Hepatocyte (in vitro differentiated cells): Measurements from ENCODE around the gene SERPINA12. TPM values are rescaled to one million over a fixed set of nuclear protein-coding genes. Genes with fewer than 3 reads are reported as not detected.

Experiments used
- DNase-seq: peaks from one replicate; pipeline ENCODE4 v3.0.0-alpha.2; 2016; ENCODE audit warnings: low spot score
- H2AFZ ChIP-seq: fragments of 200-600 bp; sonication (generic); 2 replicates; pipeline ENCODE4 v1.6.0; 2016; ENCODE audit warnings: antibody characterized with exemption, mild to moderate bottlenecking
- H3K27ac ChIP-seq: fragments of 200-600 bp; sonication (generic); 2 replicates; pipeline ENCODE4 v1.5.1; 2016; ENCODE audit warnings: mild to moderate bottlenecking
- H3K27me3 ChIP-seq: fragments of 200-600 bp; sonication (generic); 2 replicates; pipeline ENCODE4 v1.6.1; 2016
- H3K36me3 ChIP-seq: fragments of 200-600 bp; sonication (generic); replicated peaks from 2 replicates; pipeline ENCODE4 v1.5.1; 2016; ENCODE audit warnings: low read depth; ENCODE audit not compliant: insufficient read depth
- H3K4me1 ChIP-seq: fragments of 200-600 bp; sonication (generic); 2 replicates; pipeline ENCODE4 v1.5.1; 2016; ENCODE audit warnings: mild to moderate bottlenecking, moderate library complexity; ENCODE audit not compliant: insufficient read depth
- H3K4me2 ChIP-seq: fragments of 200-600 bp; sonication (generic); 2 replicates; pipeline ENCODE4 v1.6.0; 2016
- H3K4me3 ChIP-seq: fragments of 200-600 bp; sonication (generic); 2 replicates; pipeline ENCODE4 v1.5.1; 2016; ENCODE audit warnings: mild to moderate bottlenecking
- H3K79me2 ChIP-seq: fragments of 200-600 bp; sonication (generic); 2 replicates; pipeline ENCODE4 v1.6.0; 2017; ENCODE audit warnings: mild to moderate bottlenecking
- H3K9me2 ChIP-seq: fragments of 200-600 bp; sonication (generic); replicated peaks from 2 replicates; pipeline ENCODE4 v1.6.0; 2017; ENCODE audit warnings: mild to moderate bottlenecking; ENCODE audit not compliant: insufficient read depth
- H3K9me3 ChIP-seq: fragments of 200-600 bp; sonication (generic); 2 replicates; pipeline ENCODE4 v1.5.1; 2016; ENCODE audit warnings: low read depth, mild to moderate bottlenecking
- H4K20me1 ChIP-seq: fragments of 200-600 bp; sonication (generic); 2 replicates; pipeline ENCODE4 v1.6.0; 2016; ENCODE audit warnings: mild to moderate bottlenecking; ENCODE audit not compliant: insufficient read depth, poor library complexity, severe bottlenecking
- CTCF ChIP-seq: fragments of 200-600 bp; sonication (generic); IDR thresholded peaks from 2 replicates; pipeline ENCODE4 v1.5.1; 2016; ENCODE audit warnings: antibody characterized with exemption, mild to moderate bottlenecking; ENCODE audit not compliant: poor library complexity
- EZH2 ChIP-seq: fragments of 200-600 bp; sonication (generic); IDR thresholded peaks from 2 replicates; pipeline ENCODE4 v1.6.1; 2016; ENCODE audit warnings: antibody characterized with exemption, mild to moderate bottlenecking, borderline replicate concordance
- EZH2phosphoT487 ChIP-seq: fragments of 200-600 bp; sonication (generic); IDR thresholded peaks from one replicate; pipeline ENCODE4 v1.6.1; 2018; ENCODE audit warnings: antibody characterized with exemption, mild to moderate bottlenecking, low read depth, moderate library complexity; ENCODE audit not compliant: unreplicated experiment, severe bottlenecking
- WGBS: methylation state at CpG from one replicate; pipeline ENCODE4 v1.1.6; 2016; ENCODE audit warnings: low lambda C conversion rate; ENCODE audit errors: missing lambda C conversion rate; 5-methylcytosine and 5-hydroxymethylcytosine counted together
- polyA plus RNA-seq: library from polyadenylated mRNA; unstranded; fragments of >200 nt; fragmentation: Nextera tagmentation; extraction: Ambion mirVana; gene quantifications from 2 replicates; pipeline ENCODE4 v1.2.1, GENCODE V29; 2016
- total RNA-seq: library from RNA; depleted of rRNA; stranded (reverse); fragments of >200 nt; gene quantifications from 2 replicates; pipeline ENCODE4 v1.2.3, GENCODE V29; 2014

The SERPINA12 gene
- total and polyA plus RNA-seq, 2 experiments from 2014 or later, result 0.25 TPM; not detected in 1

GRCh38 chr14:94545131-94545841 is 36.0 kb upstream of the SERPINA12 start:
- Histone ChIP-seq H3K4me2 (no peak overlapping the region), H2AFZ (no peak overlapping the region), H3K9me2 (no peaks in the 10 kb centered on the region), H3K36me3 (no peaks in the 10 kb centered on the region), H3K4me1 (peaks cover 2% of the 10 kb centered on the region), H4K20me1 (no peaks in the 10 kb centered on the region), H3K79me2 (no peaks in the 10 kb centered on the region), H3K27ac (no peak overlapping the region), H3K27me3 (no peaks in the 10 kb centered on the region), H3K4me3 (no peak overlapping the region), H3K9me3 (no peaks in the 10 kb centered on the region)
- WGBS, result 81% methylated on average over 15 of the region's 15 CpGs
- TF ChIP-seq EZH2 (no peak), EZH2phosphoT487 (no peak)
- no peak for DNase-seq

- no peaks in the 10 kb centered on the region for H3K79me2 ChIP-seq
These were observed 35.5 kb upstream of the SERPINA12 start for GRCh38 chr14:94544726-94545125.

DNA sequence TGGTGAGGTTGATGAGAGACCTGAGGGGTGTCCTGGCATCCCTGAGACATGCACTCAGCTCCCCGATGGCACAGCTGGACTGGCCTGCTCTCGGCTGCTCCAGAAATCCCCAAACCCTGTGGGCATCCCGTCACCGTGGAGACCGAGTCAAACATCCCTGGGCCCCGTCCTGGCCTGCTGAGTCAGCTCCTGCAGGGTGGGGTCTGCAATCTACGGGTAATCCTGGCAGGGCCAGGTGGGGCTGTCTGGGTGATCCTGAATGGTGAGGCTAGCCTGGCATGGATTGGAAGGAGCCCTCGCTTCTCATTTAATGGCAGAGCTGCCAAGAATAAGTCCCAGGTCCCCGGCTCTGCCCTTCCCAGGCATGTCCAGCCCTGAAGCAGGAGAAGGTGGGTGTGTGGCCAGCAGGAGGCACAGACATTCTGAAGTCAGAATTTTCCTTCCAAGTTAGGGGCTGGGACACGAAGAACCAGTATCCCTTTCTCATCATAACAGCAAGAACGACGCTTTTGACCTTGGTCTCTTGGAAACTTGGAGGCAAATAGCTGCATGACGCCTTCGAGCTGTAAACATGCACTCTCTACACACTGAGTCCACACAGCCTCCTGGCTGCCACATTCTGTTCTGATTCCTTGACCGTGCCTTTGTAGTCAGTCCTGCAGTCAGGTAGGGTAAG is 34.3 kb upstream of the SERPINA12 start:
- no peak overlapping the region for H3K4me2 ChIP-seq

More at GRCh38 chr14:94544726-94545125, 35.5 kb upstream of the SERPINA12 start:
- no peak for DNase-seq
- Histone ChIP-seq H3K27me3 (no peaks in the 10 kb centered on the region), H3K9me3 (no peaks in the 10 kb centered on the region), H3K4me2 (no peak overlapping the region), H3K27ac (no peak overlapping the region), H3K4me3 (no peak overlapping the region), H3K36me3 (no peaks in the 10 kb centered on the region), H4K20me1 (no peaks in the 10 kb centered on the region), H3K4me1 (peaks cover 6% of the 10 kb centered on the region), H2AFZ (no peak overlapping the region), H3K9me2 (no peaks in the 10 kb centered on the region)
- 67% methylated on average over 7 of the region's 7 CpGs for WGBS
- TF ChIP-seq CTCF (no peak), EZH2 (no peak), EZH2phosphoT487 (no peak)

More for the DNA sequence above, 34.3 kb upstream of the SERPINA12 start:
- no peak overlapping the region for H3K27ac ChIP-seq
- no peaks in the 10 kb centered on the region for H3K9me2 ChIP-seq
- no peak overlapping the region for H2AFZ ChIP-seq
- no peaks in the 10 kb centered on the region for H3K27me3 ChIP-seq
- H3K9me3 ChIP-seq, result no peaks in the 10 kb centered on the region
- DNase-seq, result no peak
- H4K20me1 ChIP-seq, result no peaks in the 10 kb centered on the region
- TF ChIP-seq EZH2phosphoT487 (no peak), CTCF (no peak), EZH2 (no peak)
- H3K36me3 ChIP-seq, result no peaks in the 10 kb centered on the region
- peaks cover 6% of the 10 kb centered on the region for H3K4me1 ChIP-seq
- 79% methylated on average over 15 of the region's 15 CpGs for WGBS
- no peaks in the 10 kb centered on the region for H3K79me2 ChIP-seq
- H3K4me3 ChIP-seq, result no peak overlapping the region
